Rectal smooth muscle tissue (tissue), 1 donor: ENCODE data around the gene BICD1.

Source experiments
- H3K27ac ChIP-seq: one replicate; pipeline ENCODE4 v1.7.0; 2013; ENCODE audit warnings: low read depth, low read length, inconsistent platforms
- H3K27me3 ChIP-seq: one replicate; pipeline ENCODE4 v1.7.0; 2013; ENCODE audit warnings: low read length; ENCODE audit not compliant: control insufficient read depth, insufficient read depth
- H3K36me3 ChIP-seq: one replicate; pipeline ENCODE4 v1.7.0; 2013; ENCODE audit warnings: low read length; ENCODE audit not compliant: control insufficient read depth, insufficient read depth
- H3K4me1 ChIP-seq: one replicate; pipeline ENCODE4 v1.7.0; 2013; ENCODE audit warnings: low read length; ENCODE audit not compliant: control insufficient read depth, insufficient read depth
- H3K4me3 ChIP-seq: one replicate; pipeline ENCODE4 v1.7.0; 2013; ENCODE audit warnings: low read length
- H3K9ac ChIP-seq: one replicate; pipeline ENCODE4 v1.7.0; 2013; ENCODE audit warnings: low read length

BICD1 gene

DNA sequence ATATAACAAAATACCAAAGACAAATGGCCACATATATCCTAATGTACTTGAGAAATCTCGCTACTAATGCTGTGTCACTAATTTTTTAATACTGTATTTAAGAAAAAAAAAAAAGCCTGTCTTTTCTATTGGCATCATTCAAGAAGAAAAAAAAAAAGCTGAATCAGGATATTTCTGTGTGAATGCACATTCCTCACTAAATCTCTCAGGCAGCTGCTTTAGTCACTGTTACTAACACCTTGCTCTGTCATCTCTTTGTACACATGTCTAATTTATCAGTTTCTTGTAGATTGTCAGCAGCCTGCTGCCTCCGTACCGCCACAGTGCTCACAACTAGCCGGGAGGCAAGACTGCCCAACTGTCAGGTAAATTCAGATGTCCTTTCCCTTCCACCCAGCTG is 260.7 kb downstream of the BICD1 start:
- H3K27me3 ChIP-seq, result no peaks in the 10 kb centered on the region
- no peak overlapping the region for H3K4me3 ChIP-seq
- no peaks in the 10 kb centered on the region for H3K4me1 ChIP-seq
- no peaks in the 10 kb centered on the region for H3K36me3 ChIP-seq
- H3K27ac ChIP-seq, result no peak overlapping the region
- H3K9ac ChIP-seq, result no peak overlapping the region

DNA sequence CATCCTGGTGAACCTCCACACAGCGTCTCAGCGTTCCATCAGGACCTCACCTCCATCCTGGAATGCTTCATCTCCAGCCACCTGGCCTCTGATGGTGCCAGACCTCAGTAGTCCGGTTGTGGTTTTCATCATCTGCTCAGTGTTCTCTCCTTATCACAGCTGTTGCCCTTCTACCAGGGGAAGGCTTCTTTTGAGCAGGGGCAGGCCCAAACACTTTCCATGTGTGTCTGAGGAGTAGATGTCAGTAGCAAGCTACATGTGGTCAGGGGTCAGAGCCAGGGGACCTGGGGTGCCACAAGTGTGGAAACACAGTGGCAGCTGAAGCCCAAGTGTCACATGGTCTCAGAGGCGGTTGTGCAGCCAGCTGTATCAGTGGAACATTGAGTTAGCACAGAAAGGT is 262.6 kb downstream of the BICD1 start:
- no peaks in the 10 kb centered on the region for H3K4me1 ChIP-seq
- H3K36me3 ChIP-seq, result no peaks in the 10 kb centered on the region
- no peaks in the 10 kb centered on the region for H3K27me3 ChIP-seq
- H3K9ac ChIP-seq, result no peak overlapping the region
- H3K27ac ChIP-seq, result no peak overlapping the region
- no peak overlapping the region for H3K4me3 ChIP-seq

DNA sequence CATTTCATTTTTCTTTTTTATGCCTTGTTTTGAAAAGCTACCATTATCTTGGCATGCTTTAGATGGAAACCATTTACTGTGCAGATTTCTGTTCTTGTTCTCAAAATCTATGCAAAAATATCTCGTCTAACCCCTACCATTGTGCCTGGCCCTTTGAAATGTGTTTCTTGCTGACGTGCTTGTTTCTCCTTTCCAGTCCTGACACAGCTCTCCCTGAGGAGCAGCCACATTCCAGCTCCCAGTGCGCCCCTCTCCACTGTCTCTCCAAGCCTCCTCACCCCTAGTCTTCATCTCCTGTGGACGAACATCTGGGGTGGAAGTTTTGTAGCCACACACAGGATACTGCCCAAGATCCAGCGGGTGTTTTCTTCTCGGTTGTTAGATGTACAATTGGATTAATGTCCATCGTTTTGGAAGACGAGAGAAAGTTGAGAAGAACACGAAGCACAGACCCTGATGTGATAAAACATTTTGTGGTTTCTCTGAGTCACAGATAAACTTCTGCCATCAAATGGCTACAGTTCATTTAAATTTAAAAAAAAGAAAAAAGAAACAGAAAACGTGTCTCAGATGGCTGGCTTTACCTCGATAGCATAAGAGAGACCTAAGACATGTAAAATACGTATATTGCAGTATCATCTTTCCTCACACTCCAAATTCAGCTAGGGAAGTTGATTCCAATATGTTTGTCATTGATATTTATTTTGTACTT is 270.9 kb downstream of the BICD1 start:
- no peaks in the 10 kb centered on the region for H3K27me3 ChIP-seq
- no peak overlapping the region for H3K4me3 ChIP-seq
- no peaks in the 10 kb centered on the region for H3K36me3 ChIP-seq
- no peak overlapping the region for H3K9ac ChIP-seq
- no peak overlapping the region for H3K27ac ChIP-seq
- H3K4me1 ChIP-seq, result no peaks in the 10 kb centered on the region

DNA sequence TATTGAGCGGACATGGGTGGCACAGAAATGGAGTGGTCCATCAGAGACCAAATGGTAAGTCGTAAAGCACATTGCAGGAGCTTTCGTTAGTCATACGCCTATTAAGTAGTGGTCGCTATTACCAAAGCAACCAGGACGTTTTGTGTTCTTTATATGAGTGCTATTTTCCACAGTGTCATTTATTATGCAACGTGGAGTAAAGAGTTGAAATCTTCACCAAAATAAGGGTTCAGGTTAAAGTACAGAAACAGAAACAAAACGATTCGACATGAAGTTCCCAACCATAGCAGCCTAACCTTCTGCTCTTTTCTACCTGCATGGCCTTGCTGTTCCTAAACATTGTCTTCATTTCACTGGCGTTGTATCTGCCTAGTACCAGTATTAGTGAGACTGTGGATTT is 272.6 kb downstream of the BICD1 start:
- Histone ChIP-seq H3K27me3 (no peaks in the 10 kb centered on the region), H3K9ac (no peak overlapping the region), H3K27ac (no peak overlapping the region), H3K4me3 (no peak overlapping the region), H3K36me3 (no peaks in the 10 kb centered on the region), H3K4me1 (no peaks in the 10 kb centered on the region)

DNA sequence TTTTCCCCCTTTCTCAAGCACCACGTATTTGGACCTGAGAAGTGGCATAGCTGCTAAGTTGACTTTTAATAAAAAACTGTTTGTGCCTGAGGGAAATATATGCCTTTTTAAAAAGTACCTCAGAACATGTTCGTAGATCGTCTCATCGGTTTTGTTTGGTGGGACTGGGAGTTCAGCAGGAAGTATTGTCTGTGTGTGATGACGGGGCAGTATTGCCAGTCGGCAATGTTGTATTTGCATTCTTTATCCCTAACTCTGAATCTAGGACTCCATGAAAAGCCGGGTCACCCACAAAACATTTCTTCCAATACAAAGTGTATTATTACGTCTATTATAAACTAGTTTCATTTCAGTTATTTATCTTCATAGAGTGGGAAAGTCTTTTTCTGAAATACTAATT is 273.0 kb downstream of the BICD1 start:
- no peaks in the 10 kb centered on the region for H3K4me1 ChIP-seq
- no peak overlapping the region for H3K9ac ChIP-seq
- no peak overlapping the region for H3K4me3 ChIP-seq
- H3K27me3 ChIP-seq, result no peaks in the 10 kb centered on the region
- no peak overlapping the region for H3K27ac ChIP-seq
- no peaks in the 10 kb centered on the region for H3K36me3 ChIP-seq

DNA sequence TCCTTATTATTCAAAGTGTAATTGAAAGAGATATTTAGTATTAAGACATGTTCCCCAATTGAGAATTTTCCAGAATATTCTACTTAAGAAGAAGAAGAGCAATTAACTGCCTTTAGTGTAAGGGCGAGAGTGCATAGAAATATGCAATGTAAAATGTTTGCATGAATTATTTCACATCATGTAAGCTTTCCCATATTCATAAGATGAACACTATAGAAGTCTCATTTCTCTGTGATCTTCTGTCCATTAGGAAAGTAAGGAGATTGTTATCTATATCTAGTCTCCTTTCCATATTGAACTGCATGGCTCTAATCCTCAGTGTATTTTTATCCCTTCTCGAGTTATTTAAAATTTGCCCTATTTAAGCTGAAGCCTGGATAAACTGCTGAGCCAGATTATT is 275.6 kb downstream of the BICD1 start:
- Histone ChIP-seq H3K9ac (no peak overlapping the region), H3K36me3 (no peaks in the 10 kb centered on the region), H3K4me3 (no peak overlapping the region), H3K4me1 (no peaks in the 10 kb centered on the region), H3K27me3 (no peaks in the 10 kb centered on the region), H3K27ac (no peak overlapping the region)

DNA sequence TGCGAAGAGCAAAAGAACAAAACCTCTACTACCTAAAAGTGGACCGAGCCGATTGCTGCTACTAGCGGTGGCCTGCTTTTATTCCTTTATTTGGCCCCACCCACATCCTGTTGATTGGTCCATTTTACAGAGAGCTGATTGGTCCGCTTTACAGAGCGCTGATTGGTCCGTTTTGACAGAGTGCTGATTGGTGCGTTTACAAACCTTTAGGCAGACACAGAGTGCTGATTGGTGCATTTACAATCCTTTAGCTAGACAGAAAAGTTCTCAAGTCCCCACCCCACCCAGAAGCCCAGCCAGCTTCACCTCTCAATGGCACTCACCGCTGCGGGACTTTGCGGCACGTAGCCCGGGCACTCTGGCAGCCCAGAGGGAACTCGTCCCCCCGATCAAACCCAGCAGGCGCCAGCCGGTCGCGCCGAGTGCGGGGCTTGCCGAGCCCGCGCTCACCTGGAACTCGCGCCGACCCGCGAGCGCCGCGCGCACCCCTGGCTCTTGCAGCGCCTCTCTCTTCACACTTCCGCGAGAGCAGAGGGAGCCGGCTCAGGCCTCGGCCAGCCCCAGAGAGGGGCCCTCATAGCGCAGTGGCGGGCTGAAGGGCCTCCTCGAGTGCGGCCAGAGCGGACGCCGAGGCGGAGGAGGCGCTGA is 284.0 kb downstream of the BICD1 start:
- no peak overlapping the region for H3K27ac ChIP-seq
- H3K9ac ChIP-seq, result no peak overlapping the region

DNA sequence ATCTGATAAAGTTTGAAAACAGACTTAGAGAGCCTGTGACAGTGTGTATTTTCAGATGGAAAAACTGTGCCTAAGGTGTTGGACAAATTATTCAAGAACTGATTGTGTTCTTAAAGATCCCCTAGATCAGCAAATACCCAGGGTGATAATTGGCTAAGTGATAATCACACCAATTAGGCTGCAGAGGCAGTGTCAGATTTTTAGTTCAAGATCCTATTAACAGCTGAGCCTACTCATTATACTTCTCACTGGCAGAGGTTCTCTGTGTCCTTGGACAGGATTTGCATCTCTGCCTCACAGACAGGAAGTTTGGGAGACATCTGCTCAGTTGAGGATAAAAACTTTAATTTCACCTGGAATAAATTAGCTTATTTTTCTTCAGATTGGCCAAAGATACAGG is 288.4 kb downstream of the BICD1 start:
- H3K4me1 ChIP-seq, result no peaks in the 10 kb centered on the region
- H3K4me3 ChIP-seq, result no peak overlapping the region
- H3K27ac ChIP-seq, result no peak overlapping the region
- no peaks in the 10 kb centered on the region for H3K27me3 ChIP-seq
- H3K36me3 ChIP-seq, result no peaks in the 10 kb centered on the region
- H3K9ac ChIP-seq, result no peak overlapping the region

More for the DNA sequence above, 284.0 kb downstream of the BICD1 start:
- peak overlapping the region; percentile 46 for H3K4me3 ChIP-seq
- no peaks in the 10 kb centered on the region for H3K27me3 ChIP-seq
- no peaks in the 10 kb centered on the region for H3K36me3 ChIP-seq
- H3K4me1 ChIP-seq, result no peaks in the 10 kb centered on the region

DNA sequence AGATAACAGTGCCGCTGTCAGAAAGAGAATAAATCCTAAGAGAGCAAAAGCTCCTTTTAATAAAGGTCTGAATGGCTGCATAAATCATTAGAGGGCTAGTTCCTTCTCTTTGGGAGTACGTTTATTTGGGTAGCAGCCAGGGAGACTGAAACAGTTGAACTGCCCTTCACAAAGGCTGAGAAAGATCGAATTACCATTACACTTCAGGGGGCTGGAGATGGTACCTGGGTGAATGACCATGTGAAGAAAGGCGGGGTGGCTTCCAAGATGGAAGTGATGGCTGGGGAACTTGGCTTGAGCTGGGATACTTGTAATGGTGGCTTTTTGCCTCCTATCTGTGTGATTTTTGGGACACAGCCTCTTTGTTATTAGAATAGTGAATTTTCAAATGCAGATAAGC is 291.0 kb downstream of the BICD1 start:
- H3K4me3 ChIP-seq, result no peak overlapping the region
- H3K27me3 ChIP-seq, result no peaks in the 10 kb centered on the region
- no peak overlapping the region for H3K27ac ChIP-seq
- no peaks in the 10 kb centered on the region for H3K4me1 ChIP-seq
- no peak overlapping the region for H3K9ac ChIP-seq
- no peaks in the 10 kb centered on the region for H3K36me3 ChIP-seq

DNA sequence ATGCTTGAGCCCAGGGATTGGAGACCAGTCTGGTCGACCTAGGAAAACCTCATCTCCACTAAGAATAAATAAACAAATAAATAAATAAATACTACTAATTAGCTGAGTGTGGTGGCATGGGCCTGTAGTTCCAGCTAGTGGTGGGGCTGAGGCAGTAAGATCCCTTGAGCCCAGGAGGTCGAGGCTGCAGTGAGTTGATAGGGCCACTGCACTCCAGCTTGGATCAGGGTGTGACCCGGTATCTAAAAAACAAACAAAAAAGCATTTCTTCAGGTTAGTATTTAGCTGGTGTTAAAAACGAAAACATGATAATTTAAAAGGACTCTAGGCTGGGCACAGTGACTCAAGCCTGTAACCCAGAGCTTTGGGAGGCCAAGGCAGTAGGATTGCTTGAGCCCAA is 291.5 kb downstream of the BICD1 start:
- Histone ChIP-seq H3K4me1 (no peaks in the 10 kb centered on the region), H3K36me3 (no peaks in the 10 kb centered on the region), H3K4me3 (no peak overlapping the region), H3K9ac (no peak overlapping the region), H3K27ac (no peak overlapping the region), H3K27me3 (no peaks in the 10 kb centered on the region)

DNA sequence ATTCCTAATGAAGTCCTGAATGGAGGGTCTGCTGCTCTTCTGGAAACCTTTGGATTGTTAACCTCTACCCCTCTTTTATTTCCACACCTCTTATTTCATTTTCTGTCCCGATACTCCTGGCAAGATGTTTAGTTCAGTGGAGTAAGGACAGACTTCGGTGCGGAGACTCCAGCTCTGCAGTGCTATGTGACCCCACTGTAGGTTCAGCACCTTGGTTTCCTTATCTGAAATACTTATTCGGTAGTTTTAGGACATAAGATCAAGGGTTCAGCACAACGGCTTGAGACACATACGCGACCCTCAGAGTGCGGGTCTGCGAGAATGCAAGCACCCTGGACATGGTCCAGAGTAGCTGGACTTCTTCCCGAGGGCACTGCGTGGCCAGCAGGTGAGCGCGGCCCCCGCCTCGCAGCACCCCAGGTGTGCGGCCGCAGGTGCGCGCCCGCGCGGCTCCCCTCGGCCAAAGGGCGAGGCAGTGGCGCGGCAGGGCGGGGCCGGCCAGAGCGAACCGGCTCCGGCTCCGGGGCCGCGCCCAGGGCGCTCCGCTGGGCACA is 292.2 kb downstream of the BICD1 start:
- Histone ChIP-seq H3K9ac (no peak overlapping the region), H3K36me3 (no peaks in the 10 kb centered on the region), H3K4me3 (peak overlapping the region; percentile 81), H3K27ac (no peak overlapping the region), H3K27me3 (no peaks in the 10 kb centered on the region), H3K4me1 (no peaks in the 10 kb centered on the region)

DNA sequence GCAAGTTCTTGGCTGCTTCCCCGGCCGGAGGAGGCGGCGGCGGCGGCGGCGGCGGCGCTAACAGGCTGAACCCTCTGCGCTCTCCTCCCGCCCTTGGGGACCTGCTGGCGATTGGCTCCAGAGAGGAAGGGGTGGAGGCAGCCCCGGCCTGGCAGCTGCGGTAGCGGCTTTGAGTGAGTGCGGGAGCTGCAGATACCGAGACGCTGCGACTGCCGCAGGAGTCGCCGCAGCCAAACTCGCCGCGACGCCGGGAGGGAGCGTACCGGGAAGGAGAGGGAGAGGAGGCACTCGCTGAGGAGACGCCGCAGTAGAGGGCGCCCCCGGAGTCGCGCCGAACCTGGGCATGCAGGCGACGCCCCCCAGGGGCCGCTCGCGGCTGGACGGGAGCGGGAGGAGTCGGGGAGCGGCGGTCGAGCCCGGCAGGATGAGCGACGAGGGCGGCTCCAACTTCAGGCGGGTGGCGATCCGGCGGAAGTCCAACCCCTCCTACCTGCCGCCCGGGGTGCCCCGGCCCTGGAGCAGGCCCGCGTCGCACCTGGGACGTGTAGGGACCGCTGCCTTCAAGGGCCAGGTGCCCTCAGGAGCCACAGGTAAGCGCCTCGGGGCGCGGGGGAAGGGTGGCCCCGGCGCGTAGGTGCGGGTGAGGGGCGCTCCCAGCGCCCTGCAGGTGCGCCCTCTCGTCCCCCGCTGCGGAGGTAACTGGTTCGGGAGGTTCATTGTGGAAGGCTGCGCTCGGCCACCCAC is 292.9 kb downstream of the BICD1 start, which contains the start of gene FGD4:
Gene FGD4 (plus strand): TSS at position 189 of the 744 bp plus-strand sequence.
- Histone ChIP-seq H3K27ac (no peak within 1 kb of the TSS), H3K27me3 (no peaks in the 10 kb centered on the region), H3K4me3 (peak within 1 kb of the TSS; percentile 81), H3K4me1 (no peaks in the 10 kb centered on the region), H3K9ac (peak within 1 kb of the TSS; percentile 81), H3K36me3 (no peaks in the 10 kb centered on the region)
